GM21723 (cell line): Measurements from ENCODE around the gene BORCS5.
"Not testable (repeated sequence)": the region's sequence is repeated elsewhere in the genome, so short reads cannot be mapped to it uniquely, and the experiment has no call there.

Experiments used
- ATAC-seq: cut with Tn5 transposase; IDR thresholded peaks from one replicate; pipeline ENCODE4 v1.9.1; 2021; ENCODE audit warnings: mild to moderate bottlenecking, moderate library complexity; ENCODE audit not compliant: unreplicated experiment

BORCS5 gene

DNA sequence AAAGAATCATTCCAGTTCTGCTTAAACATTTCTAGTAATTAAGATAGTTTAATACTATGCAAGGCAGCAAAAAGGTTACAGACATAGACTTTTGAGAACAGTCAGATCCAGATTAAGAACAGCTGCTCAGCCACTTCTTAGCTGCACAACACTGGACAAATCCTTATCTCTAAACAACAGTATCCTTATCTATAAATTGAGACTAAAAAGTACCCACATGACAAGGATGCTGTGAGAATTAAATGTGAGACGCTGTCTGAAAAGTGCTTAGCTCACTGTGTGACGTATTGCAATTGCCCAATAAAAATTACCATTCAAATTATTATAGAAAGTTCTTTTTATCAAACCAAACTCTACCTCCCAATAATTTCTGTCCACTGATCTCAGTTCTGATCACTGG is 35.5 kb downstream of the BORCS5 start:
- ATAC-seq = no peak

DNA sequence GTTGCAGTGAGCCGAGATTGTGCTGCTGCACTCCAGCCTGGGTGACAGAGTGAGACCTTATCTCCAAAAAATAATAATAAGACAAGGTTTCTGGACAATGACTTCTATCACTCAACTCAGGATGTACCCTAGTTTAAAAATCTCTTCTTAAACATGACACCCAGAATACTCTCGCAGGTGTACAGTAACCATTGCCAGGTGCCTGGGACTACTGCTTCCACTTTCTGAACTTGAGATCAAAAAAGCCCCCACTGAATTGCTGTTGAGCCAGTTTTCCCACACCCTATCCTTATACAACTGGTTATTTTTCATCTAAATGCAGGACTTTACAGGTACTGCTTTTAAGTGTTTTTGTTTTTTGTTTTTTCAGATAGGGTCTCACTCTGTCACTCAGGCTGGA is 36.3 kb downstream of the BORCS5 start:
- ATAC-seq = no peak

- ATAC-seq = no peak
Observed at GRCh38 chr12:12396694-12397093, 39.8 kb downstream of the BORCS5 start.

GRCh38 chr12:12397184-12397583 is 40.3 kb downstream of the BORCS5 start:
- ATAC-seq = no peak

GRCh38 chr12:12398026-12398859 is 41.4 kb downstream of the BORCS5 start:
- ATAC-seq = no peak

GRCh38 chr12:12399161-12399560 is 42.3 kb downstream of the BORCS5 start:
- no peak for ATAC-seq

GRCh38 chr12:12399776-12400305 is 43.0 kb downstream of the BORCS5 start:
- no peak for ATAC-seq

- no peak for ATAC-seq
Observed at GRCh38 chr12:12400793-12401192, 43.9 kb downstream of the BORCS5 start.

- no peak for ATAC-seq
Observed at GRCh38 chr12:12403264-12404248, 46.7 kb downstream of the BORCS5 start.

DNA sequence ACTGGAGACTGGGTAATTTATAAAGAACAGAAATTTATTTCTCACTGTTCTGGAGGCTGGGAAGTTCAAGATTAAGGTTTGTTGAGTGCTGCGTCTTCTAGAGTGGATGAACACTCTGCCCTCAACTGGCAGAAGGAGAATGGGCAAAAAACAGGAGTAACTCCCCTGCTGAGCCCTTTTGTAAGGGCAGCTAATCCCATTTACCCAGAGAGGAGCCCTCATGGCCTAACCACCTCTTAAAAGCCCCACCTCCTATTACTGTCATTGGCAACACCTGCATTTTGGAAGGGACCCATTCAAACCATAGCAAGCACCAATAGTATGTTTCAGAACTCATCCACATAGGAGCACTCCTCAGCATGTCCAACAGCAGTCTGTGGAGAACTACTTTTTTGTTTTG is 47.4 kb downstream of the BORCS5 start:
- ATAC-seq = no peak

DNA sequence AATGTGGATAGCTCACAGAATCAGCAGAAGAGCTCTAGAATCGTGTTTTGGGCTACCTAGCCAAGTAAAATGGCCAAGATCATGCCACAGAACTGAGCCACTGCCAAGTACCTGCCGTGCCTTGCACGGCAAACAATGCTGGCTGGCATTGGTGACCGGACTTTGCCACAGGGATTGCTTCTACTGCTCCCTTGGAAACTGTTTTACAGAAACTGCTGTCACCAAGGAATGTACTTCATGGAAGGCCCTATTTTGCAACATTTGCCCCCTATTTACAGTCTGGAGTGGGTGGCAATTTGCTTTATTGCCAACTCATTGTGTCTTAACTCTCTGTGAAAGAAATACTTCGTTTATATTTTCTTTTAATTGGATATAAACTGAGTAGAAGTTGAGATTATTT is 49.0 kb downstream of the BORCS5 start:
- ATAC-seq = no peak

- no peak for ATAC-seq
Observed at GRCh38 chr12:12406762-12407161, 49.9 kb downstream of the BORCS5 start.

- ATAC-seq = no peak
Observed at GRCh38 chr12:12408265-12408690, 51.4 kb downstream of the BORCS5 start.

- ATAC-seq = not testable (repeated sequence)
Observed at GRCh38 chr12:12409337-12409736, 52.5 kb downstream of the BORCS5 start.

DNA sequence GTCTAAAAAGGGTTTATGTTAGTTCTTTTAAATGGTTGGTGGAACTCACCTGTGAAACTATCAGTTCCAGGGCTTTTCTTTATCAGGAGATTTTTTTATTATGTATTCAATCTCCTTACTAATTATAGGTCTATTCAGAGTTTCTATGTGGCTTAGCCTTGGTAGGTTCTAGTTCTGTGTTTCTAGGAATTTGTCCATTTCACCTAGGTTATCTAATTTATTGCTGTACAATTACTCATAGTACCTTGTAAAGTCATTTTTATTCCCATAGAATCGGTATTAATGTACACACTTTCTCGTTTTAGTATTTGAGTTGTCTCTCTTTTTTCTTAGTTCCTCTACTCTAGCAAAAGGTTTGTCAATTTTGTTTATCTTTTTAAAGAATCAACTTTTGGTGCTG is 59.0 kb downstream of the BORCS5 start:
- ATAC-seq = no peak

- not testable (repeated sequence) for ATAC-seq
Observed at GRCh38 chr12:12419165-12419564, 62.3 kb downstream of the BORCS5 start.

- no peak for ATAC-seq
Observed at GRCh38 chr12:12423367-12423766, 66.5 kb downstream of the BORCS5 start.

DNA sequence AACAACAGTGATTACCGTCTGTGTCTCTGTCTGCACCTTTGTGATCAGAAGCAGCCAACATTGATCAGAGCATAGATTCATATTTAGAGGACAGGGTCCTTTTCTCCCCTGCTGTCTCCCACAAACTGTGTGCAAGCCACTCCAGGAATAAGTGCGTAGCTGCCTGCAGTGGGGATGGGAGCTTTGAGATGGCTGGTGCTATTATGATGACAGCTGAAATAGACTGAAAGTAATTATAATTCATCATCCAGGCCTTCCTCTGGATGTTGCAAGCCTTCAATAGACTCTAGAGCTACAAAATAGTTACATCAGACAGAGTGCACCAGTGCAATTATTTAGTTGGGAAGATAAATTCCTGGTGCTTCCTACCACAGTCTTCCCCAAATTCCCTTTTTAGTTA is 68.1 kb downstream of the BORCS5 start:
- no peak for ATAC-seq

- no peak for ATAC-seq
Observed at GRCh38 chr12:12425616-12426015, 68.7 kb downstream of the BORCS5 start.

- no peak for ATAC-seq
Observed at GRCh38 chr12:12427568-12427967, 70.7 kb downstream of the BORCS5 start.

GRCh38 chr12:12428047-12428446 is 71.2 kb downstream of the BORCS5 start:
- no peak for ATAC-seq
